Amniotic stem cell (primary cell): Measurements from ENCODE around the gene KHSRP.

Experiments
- DNase-seq: peaks from one replicate; lab custom pipeline; 2025; lab: John Stamatoyannopoulos, UW

KHSRP gene

GRCh38 chr19:6392221-6393073 is 32.2 kb downstream of the KHSRP start:
- no peak for DNase-seq

GRCh38 chr19:6387372-6387771 is 37.2 kb downstream of the KHSRP start:
- DNase-seq = no peak

- no peak for DNase-seq
These were observed 40.2 kb downstream of the KHSRP start for GRCh38 chr19:6384381-6384780.

- no peak for DNase-seq
These were observed 41.4 kb downstream of the KHSRP start for GRCh38 chr19:6383188-6383587.

- DNase-seq = no peak
These were observed 43.4 kb downstream of the KHSRP start for GRCh38 chr19:6381030-6381750.

GRCh38 chr19:6379744-6380143 is 44.9 kb downstream of the KHSRP start:
- DNase-seq = no peak

GRCh38 chr19:6378486-6378885 is 46.1 kb downstream of the KHSRP start:
- DNase-seq = no peak

- DNase-seq = no peak
These were observed 46.6 kb downstream of the KHSRP start for GRCh38 chr19:6378041-6378440.

GRCh38 chr19:6376512-6377190 is 48.0 kb downstream of the KHSRP start:
- DNase-seq = no peak

- DNase-seq = no peak
These were observed 49.1 kb downstream of the KHSRP start, which contains the start of gene PSPN for GRCh38 chr19:6375411-6376010. Gene PSPN (minus strand): TSS chr19:6375933. CDS start chr19:6375849, 84 bp downstream.

GRCh38 chr19:6374711-6375410 is 49.8 kb downstream of the KHSRP start:
- DNase-seq = no peak

GRCh38 chr19:6374161-6374709 is 50.4 kb downstream of the KHSRP start:
- no peak for DNase-seq

- DNase-seq = no peak
These were observed 50.9 kb downstream of the KHSRP start for GRCh38 chr19:6373813-6374108.

GRCh38 chr19:6373096-6373812 is 51.4 kb downstream of the KHSRP start:
- peak; percentile 98 for DNase-seq

GRCh38 chr19:6372594-6373095 is 52.0 kb downstream of the KHSRP start, which contains the start of gene ALKBH7:
Gene ALKBH7 (plus strand): TSS chr19:6372794. CDS start chr19:6372821, 27 bp downstream.
- peak; percentile 99 for DNase-seq

GRCh38 chr19:6364353-6364752 is 60.3 kb downstream of the KHSRP start:
- DNase-seq = no peak
